Measurements from ENCODE around the gene PBRM1. TPM values are rescaled to one million over a fixed set of nuclear protein-coding genes. Genes with fewer than 3 reads are reported as not detected.

The PBRM1 gene
- total and polyA plus RNA-seq, 4 donors: 7.1 to 65.7 (median 38.7) TPM

DNA sequence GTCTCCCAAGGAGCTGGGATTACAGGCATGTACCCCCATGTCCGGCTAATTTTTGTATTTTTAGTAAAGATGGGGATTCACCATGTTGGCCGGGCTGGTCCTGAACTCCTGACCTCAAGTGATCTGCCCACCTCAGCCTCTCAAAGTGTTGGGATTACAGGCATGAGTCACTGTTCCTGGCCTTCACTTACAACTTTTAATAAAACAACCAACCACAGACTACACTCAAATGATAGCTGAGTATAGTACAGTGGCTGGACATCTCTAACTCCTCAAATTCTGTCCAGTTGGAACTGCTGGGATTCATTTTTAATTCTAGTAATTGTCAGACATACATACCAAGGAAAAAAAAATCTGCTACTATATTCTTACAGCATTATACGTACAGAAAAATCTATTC is 71.0 kb downstream of the PBRM1 start:
- Histone ChIP-seq H3K4me3 (ENCODE audit: low read depth in 1 of 3, low read length in 3 of 3) (no peak overlapping the region), H3K4me1 (ENCODE audit: control insufficient read depth in 4 of 4, insufficient read depth in 4 of 4, low read length in 3 of 4) (no peaks in the 10 kb centered on the region), H3K9ac (ENCODE audit: low read depth in 1 of 2, low read length in 2 of 2) (no peak overlapping the region), H3K27ac (ENCODE audit: low read depth in 1 of 2, low read length in 2 of 2) (no peak overlapping the region), H3K36me3 (ENCODE audit: control insufficient read depth in 4 of 4, insufficient read depth in 3 of 4, low read depth in 1 of 4, low read length in 3 of 4) (peaks cover 4 to 48% (median 36%) of the 10 kb centered on the region in 4 donors), H3K9me3 (ENCODE audit: control insufficient read depth in 4 of 4, low read length in 3 of 4) (no peaks in the 10 kb centered on the region), H3K27me3 (ENCODE audit: control insufficient read depth in 4 of 4, insufficient read depth in 4 of 4, low read length in 3 of 4) (no peaks in the 10 kb centered on the region)
- no peak for DNase-seq (ENCODE audit: low spot score)
- WGBS: 98% methylated on average over 3 of the region's 3 CpGs
- TF ChIP-seq RXRA (IDR thresholded peaks at IDR 0.05) (no peak), HNF4A (conservative IDR thresholded peaks at IDR 0.05) (no peak), FOXA1 (IDR thresholded peaks at IDR 0.05) (no peak), SP1 (IDR thresholded peaks at IDR 0.05) (no peak), NR2F2 (IDR thresholded peaks at IDR 0.05) (no peak), EGR1 (IDR thresholded peaks at IDR 0.05; ENCODE audit: low read depth in 2 of 2) (no peak), JUND (IDR thresholded peaks at IDR 0.05) (no peak), HNF4G (IDR thresholded peaks at IDR 0.05) (no peak), GABPA (IDR thresholded peaks at IDR 0.05 in 1 of 2, conservative IDR thresholded peaks at IDR 0.05 in 1 of 2) (no peak), YY1 (IDR thresholded peaks at IDR 0.05) (no peak), TAF1 (conservative IDR thresholded peaks at IDR 0.05) (no peak), RAD21 (IDR thresholded peaks at IDR 0.05) (no peak), FOXA2 (IDR thresholded peaks at IDR 0.05) (no peak)
- TF ChIP-seq, protein P1, sequence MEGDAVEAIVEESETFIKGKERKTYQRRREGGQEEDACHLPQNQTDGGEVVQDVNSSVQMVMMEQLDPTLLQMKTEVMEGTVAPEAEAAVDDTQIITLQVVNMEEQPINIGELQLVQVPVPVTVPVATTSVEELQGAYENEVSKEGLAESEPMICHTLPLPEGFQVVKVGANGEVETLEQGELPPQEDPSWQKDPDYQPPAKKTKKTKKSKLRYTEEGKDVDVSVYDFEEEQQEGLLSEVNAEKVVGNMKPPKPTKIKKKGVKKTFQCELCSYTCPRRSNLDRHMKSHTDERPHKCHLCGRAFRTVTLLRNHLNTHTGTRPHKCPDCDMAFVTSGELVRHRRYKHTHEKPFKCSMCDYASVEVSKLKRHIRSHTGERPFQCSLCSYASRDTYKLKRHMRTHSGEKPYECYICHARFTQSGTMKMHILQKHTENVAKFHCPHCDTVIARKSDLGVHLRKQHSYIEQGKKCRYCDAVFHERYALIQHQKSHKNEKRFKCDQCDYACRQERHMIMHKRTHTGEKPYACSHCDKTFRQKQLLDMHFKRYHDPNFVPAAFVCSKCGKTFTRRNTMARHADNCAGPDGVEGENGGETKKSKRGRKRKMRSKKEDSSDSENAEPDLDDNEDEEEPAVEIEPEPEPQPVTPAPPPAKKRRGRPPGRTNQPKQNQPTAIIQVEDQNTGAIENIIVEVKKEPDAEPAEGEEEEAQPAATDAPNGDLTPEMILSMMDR (IDR thresholded peaks at IDR 0.05; ENCODE audit: low read depth, low read length, missing input control): no peak
- TF ChIP-seq, protein P2, sequence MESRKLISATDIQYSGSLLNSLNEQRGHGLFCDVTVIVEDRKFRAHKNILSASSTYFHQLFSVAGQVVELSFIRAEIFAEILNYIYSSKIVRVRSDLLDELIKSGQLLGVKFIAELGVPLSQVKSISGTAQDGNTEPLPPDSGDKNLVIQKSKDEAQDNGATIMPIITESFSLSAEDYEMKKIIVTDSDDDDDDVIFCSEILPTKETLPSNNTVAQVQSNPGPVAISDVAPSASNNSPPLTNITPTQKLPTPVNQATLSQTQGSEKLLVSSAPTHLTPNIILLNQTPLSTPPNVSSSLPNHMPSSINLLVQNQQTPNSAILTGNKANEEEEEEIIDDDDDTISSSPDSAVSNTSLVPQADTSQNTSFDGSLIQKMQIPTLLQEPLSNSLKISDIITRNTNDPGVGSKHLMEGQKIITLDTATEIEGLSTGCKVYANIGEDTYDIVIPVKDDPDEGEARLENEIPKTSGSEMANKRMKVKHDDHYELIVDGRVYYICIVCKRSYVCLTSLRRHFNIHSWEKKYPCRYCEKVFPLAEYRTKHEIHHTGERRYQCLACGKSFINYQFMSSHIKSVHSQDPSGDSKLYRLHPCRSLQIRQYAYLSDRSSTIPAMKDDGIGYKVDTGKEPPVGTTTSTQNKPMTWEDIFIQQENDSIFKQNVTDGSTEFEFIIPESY (IDR thresholded peaks at IDR 0.05): no peak
- TF ChIP-seq, protein P3, sequence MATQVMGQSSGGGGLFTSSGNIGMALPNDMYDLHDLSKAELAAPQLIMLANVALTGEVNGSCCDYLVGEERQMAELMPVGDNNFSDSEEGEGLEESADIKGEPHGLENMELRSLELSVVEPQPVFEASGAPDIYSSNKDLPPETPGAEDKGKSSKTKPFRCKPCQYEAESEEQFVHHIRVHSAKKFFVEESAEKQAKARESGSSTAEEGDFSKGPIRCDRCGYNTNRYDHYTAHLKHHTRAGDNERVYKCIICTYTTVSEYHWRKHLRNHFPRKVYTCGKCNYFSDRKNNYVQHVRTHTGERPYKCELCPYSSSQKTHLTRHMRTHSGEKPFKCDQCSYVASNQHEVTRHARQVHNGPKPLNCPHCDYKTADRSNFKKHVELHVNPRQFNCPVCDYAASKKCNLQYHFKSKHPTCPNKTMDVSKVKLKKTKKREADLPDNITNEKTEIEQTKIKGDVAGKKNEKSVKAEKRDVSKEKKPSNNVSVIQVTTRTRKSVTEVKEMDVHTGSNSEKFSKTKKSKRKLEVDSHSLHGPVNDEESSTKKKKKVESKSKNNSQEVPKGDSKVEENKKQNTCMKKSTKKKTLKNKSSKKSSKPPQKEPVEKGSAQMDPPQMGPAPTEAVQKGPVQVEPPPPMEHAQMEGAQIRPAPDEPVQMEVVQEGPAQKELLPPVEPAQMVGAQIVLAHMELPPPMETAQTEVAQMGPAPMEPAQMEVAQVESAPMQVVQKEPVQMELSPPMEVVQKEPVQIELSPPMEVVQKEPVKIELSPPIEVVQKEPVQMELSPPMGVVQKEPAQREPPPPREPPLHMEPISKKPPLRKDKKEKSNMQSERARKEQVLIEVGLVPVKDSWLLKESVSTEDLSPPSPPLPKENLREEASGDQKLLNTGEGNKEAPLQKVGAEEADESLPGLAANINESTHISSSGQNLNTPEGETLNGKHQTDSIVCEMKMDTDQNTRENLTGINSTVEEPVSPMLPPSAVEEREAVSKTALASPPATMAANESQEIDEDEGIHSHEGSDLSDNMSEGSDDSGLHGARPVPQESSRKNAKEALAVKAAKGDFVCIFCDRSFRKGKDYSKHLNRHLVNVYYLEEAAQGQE (IDR thresholded peaks at IDR 0.05): no peak
- TF ChIP-seq, protein P4, sequence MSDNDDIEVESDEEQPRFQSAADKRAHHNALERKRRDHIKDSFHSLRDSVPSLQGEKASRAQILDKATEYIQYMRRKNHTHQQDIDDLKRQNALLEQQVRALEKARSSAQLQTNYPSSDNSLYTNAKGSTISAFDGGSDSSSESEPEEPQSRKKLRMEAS (IDR thresholded peaks at IDR 0.05): no peak

DNA sequence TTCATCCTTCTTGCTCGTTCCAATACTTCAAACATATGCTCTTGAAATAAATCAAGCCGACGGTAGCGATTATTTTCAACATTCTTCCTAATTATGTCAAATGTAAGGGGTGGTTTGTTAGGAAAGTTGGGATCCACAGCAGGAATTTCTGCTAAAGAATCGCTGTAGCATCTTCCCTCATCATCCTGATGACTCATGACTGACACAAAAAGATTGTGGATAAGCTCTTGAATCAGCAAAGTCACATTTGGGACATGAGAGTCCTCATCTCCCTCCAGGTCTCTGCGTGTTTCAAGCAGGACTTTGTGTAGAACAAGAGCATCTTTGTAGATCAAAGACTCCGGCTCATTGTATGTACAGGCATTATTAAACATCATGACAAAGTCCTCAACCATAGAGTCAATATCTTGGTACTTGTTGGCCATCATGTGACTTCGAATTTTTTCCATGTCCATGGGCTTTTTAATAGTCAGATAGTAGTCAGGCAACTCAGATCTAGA is 76.3 kb downstream of the PBRM1 start:
- TF ChIP-seq, protein P1 (IDR thresholded peaks at IDR 0.05; ENCODE audit: low read depth, low read length, missing input control): no peak
- Histone ChIP-seq H3K36me3 (ENCODE audit: control insufficient read depth in 4 of 4, insufficient read depth in 3 of 4, low read depth in 1 of 4, low read length in 3 of 4) (peaks cover 0 to 23% (median 12%) of the 10 kb centered on the region in 4 donors), H3K9ac (ENCODE audit: low read depth in 1 of 2, low read length in 2 of 2) (no peak overlapping the region), H3K9me3 (ENCODE audit: control insufficient read depth in 4 of 4, low read length in 3 of 4) (no peaks in the 10 kb centered on the region), H3K4me1 (ENCODE audit: control insufficient read depth in 4 of 4, insufficient read depth in 4 of 4, low read length in 3 of 4) (peaks cover 0 to 11% (median 3%) of the 10 kb centered on the region in 4 donors), H3K27me3 (ENCODE audit: control insufficient read depth in 4 of 4, insufficient read depth in 4 of 4, low read length in 3 of 4) (no peaks in the 10 kb centered on the region), H3K4me3 (ENCODE audit: low read depth in 1 of 3, low read length in 3 of 3) (no peak overlapping the region), H3K27ac (ENCODE audit: low read depth in 1 of 2, low read length in 2 of 2) (no peak overlapping the region)
- WGBS: 98% methylated on average over 8 of the region's 8 CpGs
- no peak for DNase-seq (ENCODE audit: low spot score)

All from liver (tissue), 9 donors.